ENCODE data around the gene CPSF4L.

- no peak for TF ChIP-seq CTCF (IDR thresholded peaks at IDR 0.05; ENCODE audit: insufficient read depth, low read length)
- TF ChIP-seq REST (IDR thresholded peaks at IDR 0.05; ENCODE audit: insufficient replicate concordance, low read depth): no peak
These were observed 4.2 kb downstream of the CPSF4L start for GRCh38 chr17:73257516-73257915.

Data from HL-60 (cell line).